ENCODE results near the gene WDR81.
"Not testable (repeated sequence)": the region's sequence is repeated elsewhere in the genome, so short reads cannot be mapped to it uniquely, and the experiment has no call there.

The WDR81 gene

GRCh38 chr17:1732241-1732832 lies 7.8 kb downstream of the WDR81 start:
- no peak for FAIRE-seq

- FAIRE-seq = no peak
These were observed 8.4 kb downstream of the WDR81 start for GRCh38 chr17:1732833-1733321.

- no peak for FAIRE-seq
These were observed 9.3 kb downstream of the WDR81 start for GRCh38 chr17:1733759-1734158.

- FAIRE-seq = no peak
These were observed 10.9 kb downstream of the WDR81 start for GRCh38 chr17:1735418-1735817.

GRCh38 chr17:1735834-1736347 lies 11.4 kb downstream of the WDR81 start:
- FAIRE-seq = no peak

DNA sequence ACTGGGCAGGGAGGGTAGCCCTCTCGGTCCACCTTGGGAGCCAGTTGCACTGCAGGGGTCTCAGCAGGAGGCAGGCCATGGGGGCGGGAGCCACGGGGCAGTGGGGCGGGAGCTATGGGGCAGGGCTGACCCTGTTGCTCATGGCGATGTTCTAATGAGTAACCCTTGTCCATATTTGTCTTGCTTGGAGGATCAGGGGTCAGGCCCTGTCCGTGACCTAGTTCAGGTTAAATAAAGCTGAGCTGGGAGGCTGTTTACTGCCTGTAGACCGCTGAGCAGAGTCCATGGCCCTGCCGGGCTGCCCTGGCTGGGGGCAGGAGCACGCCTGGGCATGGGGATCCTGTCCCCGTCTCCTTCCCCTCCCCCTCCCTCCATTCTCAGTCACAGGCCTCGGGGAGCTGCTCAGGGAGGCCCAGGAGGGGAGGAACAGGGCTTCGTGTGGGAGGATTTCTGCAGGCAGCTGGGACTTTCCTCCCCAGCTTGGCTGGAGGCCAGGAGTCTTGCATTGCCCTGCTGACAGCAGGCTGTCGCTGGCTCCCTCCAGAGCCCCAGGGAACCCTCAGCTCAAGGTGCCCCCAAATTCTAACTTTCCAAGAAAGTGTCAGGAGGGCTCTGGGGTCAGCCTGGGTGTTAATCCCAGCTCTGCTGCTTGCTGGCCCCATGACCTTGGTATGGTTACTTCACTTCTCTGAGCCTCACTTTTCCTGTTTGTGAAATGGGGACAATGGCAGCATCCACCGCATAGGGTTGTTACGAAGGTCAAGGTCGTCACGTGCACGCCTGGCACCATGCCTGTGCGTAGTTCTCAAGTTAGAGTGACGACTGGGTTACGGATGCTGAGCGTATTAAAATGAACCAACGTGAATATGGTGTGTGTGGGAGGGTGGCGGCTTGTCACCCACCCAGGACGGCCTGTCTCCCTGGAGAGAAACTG lies 12.1 kb downstream of the WDR81 start:
- no peak for FAIRE-seq

DNA sequence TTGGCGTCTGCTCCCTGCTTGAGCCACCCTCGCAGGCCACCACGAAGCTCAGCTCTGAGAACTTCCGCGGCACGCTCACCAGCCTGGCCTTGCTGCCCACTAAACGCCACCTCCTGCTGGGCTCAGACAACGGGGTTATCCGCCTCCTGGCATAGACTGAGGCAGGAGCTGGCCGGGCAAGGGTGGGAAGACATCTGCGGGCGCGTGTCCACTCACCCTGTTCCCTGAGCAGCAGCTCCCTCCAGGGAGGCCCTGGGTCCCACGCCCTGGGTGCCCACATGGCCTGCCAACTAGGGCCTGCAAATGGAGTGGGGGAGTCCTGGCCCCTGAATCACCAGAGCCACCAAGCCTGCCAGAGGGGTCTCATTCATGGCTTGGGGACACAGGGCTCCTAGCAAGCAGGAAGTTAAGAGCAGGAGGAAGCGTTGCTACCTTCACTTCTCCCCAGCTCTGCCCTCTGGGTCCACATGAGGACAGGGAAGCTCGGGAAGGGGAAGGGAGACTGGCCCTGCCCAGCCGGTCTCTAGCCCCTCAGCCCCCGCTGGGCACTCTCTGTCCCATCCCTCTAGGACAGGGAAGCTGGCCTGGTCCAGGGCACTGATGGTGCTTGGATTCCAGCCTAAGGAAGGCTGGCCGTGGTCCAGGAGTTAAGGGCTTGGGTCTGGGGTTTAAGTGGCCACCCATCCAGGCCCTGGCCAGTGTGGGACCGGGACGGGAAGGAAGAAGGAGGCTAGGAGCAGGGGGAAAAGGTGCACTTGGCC lies 13.2 kb downstream of the WDR81 start:
- FAIRE-seq = no peak

DNA sequence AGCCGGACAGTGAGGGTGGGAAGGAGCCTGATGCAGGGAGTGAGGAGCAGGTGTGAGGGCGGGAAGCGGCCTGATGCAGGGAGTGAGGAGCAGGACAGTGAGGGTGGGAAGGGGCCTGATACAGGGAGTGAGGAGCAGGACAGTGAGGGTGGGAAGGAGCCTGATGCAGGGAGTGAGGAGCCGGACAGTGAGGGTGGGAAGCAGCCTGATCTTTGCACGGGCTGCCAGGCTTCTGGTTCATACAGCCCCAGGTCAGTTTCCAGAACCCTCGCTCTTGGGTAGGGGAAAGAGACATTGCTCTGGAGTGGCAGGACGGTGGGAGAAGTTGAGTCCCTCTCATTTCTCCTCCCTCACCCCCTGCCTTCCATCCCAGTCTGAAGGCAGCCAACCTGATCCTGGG lies 17.4 kb downstream of the WDR81 start:
- not testable (repeated sequence) for FAIRE-seq

DNA sequence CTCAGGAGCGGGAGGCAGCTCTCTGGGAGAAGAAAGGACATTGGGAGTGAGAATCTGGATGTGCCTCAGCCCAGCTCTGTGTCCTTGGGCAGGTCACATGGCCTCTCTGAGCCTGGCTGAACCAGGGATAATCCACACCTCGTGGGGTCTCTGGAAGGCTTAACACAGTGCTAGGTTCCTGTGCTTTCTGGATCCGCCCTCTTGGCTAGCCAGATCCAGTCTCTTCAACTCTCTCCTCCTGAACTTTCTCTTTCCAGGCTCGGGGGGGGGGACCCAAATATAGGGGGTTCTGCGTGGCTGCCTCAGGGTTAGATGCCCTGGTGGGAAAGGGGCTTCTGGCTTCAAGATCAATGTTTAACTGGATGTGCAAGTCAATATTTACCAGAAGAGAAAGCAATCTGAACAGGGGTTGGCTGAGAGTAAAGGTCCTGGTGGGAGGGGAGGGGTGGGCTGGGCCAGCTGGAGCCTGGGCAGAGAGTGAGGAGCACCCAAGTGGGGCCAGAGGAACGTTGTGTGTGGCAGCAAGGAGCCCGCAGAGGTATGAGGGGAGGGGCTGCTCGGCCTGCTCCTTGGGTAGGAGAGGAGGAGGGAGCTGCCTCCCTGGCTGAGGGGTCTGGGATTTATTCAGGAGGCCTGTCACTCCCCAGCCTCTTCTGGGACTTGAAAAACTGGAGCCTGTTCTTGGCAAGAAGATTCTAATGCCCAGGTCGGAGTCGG lies 18.0 kb downstream of the WDR81 start, which contains the start of gene SERPINF2:
Gene SERPINF2 (plus strand): TSS at position 501 of the 717 bp plus-strand sequence. CDS start 2,125 bp downstream, outside the sequence.
- no peak for FAIRE-seq

DNA sequence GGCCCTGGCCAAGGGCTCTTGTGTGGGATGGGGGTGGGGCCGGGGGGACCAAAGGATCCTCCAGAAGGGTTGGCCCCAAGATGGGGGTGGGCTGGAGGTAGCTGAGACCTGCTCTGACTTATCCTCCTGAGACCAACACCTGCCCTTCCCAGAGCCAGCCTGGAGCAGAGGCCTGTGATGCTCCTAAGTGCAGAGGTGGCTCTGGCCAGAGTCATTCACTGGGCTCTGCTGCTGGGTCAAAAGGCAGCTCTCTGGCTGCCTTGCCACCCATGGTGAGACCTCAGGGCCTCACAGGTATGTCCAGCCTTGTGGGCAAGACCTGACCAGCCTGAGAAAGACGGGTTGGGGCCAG lies 18.6 kb downstream of the WDR81 start:
- FAIRE-seq = no peak

GRCh38 chr17:1744551-1745512 lies 20.3 kb downstream of the WDR81 start:
- FAIRE-seq = no peak

GRCh38 chr17:1745513-1746020 lies 21.1 kb downstream of the WDR81 start:
- FAIRE-seq = no peak

- FAIRE-seq = no peak
These were observed 22.6 kb downstream of the WDR81 start for GRCh38 chr17:1746975-1747543.

DNA sequence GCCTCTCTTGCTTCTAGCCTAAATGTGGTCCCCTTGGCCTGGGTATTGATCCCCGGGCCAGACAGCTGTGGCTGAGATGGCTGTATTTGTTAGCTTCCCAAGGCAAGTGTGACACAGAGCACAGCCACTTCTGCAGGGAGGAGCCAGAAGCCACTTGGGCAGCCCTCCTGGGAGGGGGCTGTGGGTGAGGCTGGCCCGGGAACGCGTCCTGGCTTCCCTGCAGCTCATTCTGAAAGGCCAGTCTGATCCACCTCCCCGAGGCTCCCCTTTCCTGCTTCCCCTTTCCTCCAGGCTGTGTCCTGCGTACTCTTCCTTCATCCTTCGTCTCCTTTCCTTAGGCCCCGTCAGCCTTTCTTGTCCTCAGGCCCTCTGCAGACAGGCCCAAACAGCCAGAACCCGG lies 26.1 kb downstream of the WDR81 start:
- FAIRE-seq = no peak

GRCh38 chr17:1752425-1753262 lies 28.1 kb downstream of the WDR81 start:
- FAIRE-seq = no peak

GRCh38 chr17:1753767-1754429 lies 29.4 kb downstream of the WDR81 start:
- FAIRE-seq = no peak

- no peak for FAIRE-seq
These were observed 30.1 kb downstream of the WDR81 start for GRCh38 chr17:1754430-1755112.

GRCh38 chr17:1755252-1755826 lies 30.8 kb downstream of the WDR81 start:
- FAIRE-seq = no peak

Data from A204.1 (cell line).